GM12874 (cell line): ENCODE measurements around the gene SPSB1.

Source experiments
- TF ChIP-seq, protein P1 (sequence below): IDR thresholded peaks from 2 replicates; pipeline ENCODE4 v1.5.1; 2011; ENCODE audit warnings: low read depth, mild to moderate bottlenecking, control low read depth, low read length, moderate library complexity; ENCODE audit not compliant: insufficient read depth

Gene SPSB1

DNA sequence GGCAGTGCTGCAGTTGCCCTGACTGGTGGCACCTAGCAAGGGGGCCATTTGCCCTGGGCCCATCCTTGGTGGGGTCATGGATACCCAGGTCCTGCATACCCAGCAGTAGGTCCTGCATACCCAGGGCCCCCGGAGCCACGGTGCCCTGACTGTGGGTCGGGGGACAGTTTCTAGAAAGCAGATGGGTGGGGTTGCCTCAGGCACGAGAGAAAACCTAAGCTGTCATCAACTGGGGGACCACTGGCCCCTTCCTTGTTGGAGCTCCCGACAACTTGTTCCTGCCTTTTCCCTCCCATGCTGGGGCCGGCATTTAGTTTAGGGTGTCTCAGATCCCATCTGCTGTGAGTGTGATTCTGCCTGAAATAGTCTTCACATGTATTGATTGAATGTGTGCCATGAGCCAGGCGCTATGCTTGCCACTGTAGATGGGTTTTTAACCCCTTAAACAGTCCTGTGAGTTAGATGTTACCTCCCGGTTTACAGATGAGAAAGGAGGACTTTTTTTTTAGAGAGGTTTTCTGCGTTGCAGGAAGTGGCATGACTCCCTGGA is 15.6 kb downstream of the SPSB1 start:
- TF ChIP-seq, protein P1, sequence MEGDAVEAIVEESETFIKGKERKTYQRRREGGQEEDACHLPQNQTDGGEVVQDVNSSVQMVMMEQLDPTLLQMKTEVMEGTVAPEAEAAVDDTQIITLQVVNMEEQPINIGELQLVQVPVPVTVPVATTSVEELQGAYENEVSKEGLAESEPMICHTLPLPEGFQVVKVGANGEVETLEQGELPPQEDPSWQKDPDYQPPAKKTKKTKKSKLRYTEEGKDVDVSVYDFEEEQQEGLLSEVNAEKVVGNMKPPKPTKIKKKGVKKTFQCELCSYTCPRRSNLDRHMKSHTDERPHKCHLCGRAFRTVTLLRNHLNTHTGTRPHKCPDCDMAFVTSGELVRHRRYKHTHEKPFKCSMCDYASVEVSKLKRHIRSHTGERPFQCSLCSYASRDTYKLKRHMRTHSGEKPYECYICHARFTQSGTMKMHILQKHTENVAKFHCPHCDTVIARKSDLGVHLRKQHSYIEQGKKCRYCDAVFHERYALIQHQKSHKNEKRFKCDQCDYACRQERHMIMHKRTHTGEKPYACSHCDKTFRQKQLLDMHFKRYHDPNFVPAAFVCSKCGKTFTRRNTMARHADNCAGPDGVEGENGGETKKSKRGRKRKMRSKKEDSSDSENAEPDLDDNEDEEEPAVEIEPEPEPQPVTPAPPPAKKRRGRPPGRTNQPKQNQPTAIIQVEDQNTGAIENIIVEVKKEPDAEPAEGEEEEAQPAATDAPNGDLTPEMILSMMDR = no peak

DNA sequence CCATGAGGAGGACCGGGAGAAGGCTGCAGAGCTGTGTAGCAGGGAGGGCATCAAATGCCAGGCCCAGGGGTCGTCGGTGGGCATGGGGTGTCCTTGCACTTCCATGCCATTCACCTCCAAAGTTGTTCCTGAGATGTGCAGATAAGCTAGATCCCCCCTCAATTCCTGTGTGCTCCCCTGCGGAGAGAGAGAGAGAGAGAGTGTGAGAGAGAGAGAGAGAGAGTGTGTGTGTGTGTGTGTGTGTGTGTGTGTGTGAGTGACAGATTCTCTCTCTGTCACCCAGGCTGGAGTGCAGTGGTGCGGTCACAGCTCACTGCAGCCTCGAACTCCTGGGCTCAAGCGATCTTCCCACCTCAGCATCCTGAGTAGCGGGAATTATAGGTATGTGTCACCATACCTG is 16.4 kb downstream of the SPSB1 start:
- TF ChIP-seq, protein P1 = no peak

DNA sequence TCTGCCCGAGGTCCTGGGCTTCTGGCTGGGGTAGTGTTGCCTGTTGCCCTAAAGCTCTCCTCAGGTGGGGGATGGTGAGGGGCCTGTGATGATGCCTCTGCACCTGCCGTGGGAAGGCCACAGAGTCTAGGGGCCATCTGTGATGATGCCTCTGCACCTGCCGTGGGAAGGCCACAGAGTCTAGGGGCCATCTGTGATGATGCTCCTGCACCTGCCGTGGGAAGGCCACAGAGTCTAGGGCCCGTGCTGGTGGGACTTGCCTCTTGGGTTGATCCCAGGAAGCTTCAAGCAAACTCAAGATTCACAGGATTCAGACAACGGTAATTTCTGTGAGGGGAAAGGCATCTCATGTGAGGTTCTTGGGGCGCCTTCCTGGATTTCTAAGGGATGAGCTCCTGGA is 17.3 kb downstream of the SPSB1 start:
- TF ChIP-seq, protein P1 = no peak

DNA sequence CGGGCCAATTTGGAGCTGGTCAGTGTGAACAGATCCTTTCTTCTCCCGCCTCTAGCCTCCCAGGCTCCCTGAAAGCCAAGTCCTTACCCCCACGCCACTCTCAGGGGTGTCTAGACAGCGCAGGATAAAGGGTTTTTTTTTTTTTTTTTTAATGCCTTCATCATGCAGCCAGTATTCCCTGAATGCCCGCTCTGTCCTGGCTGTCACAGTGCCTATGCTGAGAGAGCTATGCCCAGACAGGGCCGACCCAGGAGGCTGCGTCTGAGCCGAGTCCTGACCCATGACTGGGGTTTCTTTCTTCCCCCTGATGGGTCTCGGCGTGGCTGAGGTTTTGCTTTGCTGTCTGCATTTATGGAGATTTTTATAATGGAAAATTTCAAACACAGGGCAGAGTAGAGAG is 18.3 kb downstream of the SPSB1 start:
- TF ChIP-seq, protein P1 = no peak

DNA sequence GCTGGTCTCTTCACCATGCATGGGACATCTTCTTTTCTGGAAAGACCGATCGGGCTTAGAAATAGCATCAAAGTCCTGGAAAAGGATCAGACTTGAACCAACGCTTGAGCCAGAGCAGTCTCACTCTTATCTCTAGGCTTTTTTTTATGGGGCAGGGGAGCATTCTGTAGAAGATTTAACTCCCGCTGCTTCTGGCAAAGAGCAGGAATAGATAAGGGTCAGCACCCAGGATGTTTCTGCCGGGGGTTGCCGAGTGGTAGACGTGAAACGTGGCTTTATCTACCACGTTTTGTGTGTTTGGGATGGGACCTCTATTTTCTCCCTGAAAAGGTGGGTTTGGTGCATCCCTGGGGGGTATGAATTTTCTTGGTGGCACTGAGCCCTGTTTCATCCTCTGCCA is 18.8 kb downstream of the SPSB1 start:
- TF ChIP-seq, protein P1 = no peak

DNA sequence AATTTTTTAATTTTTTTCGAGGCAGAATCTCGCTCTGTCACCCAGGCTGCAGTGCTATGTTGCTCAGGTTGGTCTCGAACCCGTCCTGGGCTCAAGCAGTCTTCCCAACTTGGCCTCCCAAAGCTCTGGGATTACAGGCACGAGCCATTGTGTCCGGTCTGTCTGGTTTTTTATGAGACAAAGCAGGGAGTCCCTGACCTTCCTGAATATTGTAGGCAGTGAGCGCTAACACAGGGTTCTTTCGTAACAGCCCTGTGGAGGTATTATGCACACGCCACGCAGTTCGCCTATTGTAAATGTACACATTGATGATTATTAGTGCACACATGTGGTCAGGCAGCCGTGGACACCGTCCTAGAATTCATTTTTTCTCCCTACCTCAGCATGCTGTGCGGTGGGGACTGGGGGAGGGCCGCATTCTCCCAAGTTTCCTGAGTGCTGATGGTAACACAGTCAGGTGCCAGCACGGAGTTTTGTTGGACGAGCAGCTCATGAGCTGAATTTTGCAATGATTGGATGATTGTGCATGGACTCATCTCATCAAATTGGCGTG is 19.6 kb downstream of the SPSB1 start:
- TF ChIP-seq, protein P1 = no peak

DNA sequence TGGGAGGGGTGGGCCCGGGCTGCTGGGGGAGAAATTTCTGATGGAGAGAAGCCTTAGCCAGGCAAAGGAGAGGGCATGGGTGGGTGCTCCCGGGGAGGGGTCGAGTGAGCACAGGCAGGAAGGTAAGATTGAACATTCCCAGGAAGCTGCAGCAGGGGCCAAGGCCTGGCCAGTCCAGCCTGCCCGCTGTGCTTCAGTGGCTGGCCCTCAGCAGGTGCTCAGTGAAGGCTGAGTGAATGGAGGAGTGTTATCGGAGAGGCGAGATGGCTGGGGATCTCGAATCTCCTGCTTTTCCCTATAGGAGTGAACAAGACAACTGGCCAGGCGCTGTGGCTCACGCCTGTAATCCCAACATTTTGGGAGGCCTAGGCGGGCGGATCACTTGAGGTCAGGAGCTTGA is 20.9 kb downstream of the SPSB1 start:
- TF ChIP-seq, protein P1 = no peak

DNA sequence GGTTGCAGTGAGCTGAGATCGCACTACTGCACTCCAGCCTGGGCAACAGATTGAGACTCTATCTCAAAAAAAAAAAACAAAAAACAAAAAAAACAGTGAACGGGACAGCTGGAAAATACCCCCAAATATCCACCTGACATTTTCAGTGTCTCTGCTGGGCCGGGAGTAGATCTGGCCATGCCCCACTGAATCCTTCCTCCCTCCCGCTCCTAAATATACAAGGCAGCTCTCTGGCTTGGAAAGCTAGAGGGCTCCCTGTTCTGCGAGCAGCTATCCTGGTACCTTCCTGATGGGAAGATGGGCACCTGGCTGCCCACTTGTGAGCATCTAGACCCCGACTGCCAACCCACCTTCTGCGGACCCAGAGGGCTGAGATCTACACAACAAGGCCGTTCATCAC is 21.4 kb downstream of the SPSB1 start:
- TF ChIP-seq, protein P1 = no peak
